Fibroblast of pulmonary artery (primary cell): ENCODE measurements around the gene SLC24A4.
A peak's percentile ranks its signal among the peaks of the same experiment; 100 is the strongest.
"Not testable (repeated sequence)": the region's sequence is repeated elsewhere in the genome, so short reads cannot be mapped to it uniquely, and the experiment has no call there.

Source experiments
- DNase-seq: peaks from one replicate; pipeline ENCODE4 v3.0.0-alpha.2; 2010; ENCODE audit warnings: low read depth
- H3K4me3 ChIP-seq: replicated peaks from 2 replicates; pipeline ENCODE4 v1.5.1; 2011; ENCODE audit warnings: low read depth, mild to moderate bottlenecking, control low read depth, low read length, moderate library complexity
- TF ChIP-seq, protein P1 (sequence below): IDR thresholded peaks from 2 replicates; pipeline ENCODE4 v1.5.1; 2011; ENCODE audit warnings: mild to moderate bottlenecking, control low read depth, low read length, inconsistent platforms; ENCODE audit errors: missing control alignments

SLC24A4 gene

DNA sequence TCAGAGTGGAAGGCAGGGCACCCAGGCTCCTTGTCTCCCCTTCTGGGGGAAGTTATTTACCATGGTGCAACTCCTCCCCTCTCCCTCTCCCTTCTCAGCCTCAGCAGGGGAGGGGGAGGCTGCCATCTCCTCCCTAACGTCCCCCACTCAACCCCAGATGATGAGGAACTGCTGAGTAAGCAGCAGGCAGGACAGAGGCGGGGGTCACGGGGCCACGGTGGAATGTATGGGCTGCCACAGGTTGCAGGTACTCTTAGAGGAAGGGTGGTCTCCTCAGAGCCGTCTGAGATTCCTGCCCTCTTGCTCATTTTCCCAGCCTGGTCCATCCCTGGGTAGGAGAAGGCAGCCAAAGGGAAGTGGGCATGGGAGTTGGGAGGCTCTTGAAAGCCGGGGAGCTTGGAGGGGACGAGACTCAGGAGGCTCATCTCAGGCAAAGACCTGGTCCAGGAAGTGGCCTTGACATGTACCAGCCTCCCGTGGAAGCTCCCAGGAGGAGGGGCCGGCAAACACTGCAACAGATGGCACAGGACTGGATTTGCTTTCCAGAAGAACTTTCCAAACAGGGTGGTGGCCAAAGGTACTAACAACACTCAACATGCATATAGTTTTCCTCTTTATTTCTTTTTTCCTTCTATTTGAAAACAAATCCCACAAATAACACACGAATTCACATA is 209.7 kb downstream of the SLC24A4 start:
- no peak for DNase-seq
- TF ChIP-seq, protein P1, sequence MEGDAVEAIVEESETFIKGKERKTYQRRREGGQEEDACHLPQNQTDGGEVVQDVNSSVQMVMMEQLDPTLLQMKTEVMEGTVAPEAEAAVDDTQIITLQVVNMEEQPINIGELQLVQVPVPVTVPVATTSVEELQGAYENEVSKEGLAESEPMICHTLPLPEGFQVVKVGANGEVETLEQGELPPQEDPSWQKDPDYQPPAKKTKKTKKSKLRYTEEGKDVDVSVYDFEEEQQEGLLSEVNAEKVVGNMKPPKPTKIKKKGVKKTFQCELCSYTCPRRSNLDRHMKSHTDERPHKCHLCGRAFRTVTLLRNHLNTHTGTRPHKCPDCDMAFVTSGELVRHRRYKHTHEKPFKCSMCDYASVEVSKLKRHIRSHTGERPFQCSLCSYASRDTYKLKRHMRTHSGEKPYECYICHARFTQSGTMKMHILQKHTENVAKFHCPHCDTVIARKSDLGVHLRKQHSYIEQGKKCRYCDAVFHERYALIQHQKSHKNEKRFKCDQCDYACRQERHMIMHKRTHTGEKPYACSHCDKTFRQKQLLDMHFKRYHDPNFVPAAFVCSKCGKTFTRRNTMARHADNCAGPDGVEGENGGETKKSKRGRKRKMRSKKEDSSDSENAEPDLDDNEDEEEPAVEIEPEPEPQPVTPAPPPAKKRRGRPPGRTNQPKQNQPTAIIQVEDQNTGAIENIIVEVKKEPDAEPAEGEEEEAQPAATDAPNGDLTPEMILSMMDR: no peak
- H3K4me3 ChIP-seq: no peak overlapping the region

DNA sequence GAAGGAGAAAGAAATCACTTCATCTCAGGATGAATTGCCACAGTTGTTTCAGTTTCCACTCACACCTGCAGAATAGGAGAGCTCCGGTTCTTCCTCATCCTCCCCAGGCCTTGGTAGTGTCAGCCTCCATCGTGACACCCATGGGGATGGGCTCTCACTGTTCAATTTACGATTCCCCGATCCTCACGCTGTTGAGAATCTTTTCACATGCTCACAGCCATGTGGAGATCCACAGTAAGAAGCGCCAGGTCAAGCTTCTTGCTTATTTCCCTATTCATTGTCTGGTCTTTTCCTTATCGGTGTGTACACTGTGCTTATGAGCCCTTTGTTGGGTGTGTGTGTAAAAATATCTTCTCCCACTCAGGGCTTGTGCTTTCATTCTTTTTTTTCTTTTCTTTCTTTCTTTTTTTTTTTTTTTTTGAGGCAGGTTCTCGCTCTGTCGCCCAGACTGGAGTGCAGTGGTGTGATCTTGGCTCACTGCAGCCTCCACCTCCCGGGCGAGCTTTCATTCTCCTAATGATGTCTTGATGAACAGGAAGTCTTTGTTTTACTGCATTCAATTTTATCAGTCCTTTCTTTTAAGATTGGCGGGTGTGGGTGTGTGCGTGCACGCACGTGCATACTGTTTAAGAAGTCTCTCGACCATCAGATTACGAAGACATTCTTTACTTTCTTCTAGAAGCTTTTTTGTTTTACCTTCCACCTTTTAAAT is 212.1 kb downstream of the SLC24A4 start:
- no peak for DNase-seq
- no peak overlapping the region for H3K4me3 ChIP-seq
- TF ChIP-seq, protein P1: no peak

DNA sequence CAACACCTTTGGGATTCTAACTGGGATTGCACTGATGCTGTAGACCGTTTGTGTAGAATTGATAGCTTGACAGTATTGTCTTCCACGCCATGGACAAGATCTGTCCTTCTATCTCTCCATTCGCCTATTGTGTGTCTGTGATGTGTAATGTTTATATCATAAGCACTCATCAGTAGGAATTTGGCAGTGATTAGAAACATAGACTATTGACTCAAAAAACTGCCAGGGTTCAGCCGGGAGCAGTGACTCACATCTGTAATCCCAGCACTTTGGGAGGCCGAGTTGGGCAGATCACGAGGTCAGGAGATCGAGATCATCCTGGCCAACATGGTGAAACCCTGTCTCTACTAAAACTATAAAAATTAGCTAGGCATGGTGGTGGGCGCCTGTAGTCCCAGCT is 213.3 kb downstream of the SLC24A4 start:
- peak; percentile 60 for DNase-seq
- not testable (repeated sequence) for H3K4me3 ChIP-seq

DNA sequence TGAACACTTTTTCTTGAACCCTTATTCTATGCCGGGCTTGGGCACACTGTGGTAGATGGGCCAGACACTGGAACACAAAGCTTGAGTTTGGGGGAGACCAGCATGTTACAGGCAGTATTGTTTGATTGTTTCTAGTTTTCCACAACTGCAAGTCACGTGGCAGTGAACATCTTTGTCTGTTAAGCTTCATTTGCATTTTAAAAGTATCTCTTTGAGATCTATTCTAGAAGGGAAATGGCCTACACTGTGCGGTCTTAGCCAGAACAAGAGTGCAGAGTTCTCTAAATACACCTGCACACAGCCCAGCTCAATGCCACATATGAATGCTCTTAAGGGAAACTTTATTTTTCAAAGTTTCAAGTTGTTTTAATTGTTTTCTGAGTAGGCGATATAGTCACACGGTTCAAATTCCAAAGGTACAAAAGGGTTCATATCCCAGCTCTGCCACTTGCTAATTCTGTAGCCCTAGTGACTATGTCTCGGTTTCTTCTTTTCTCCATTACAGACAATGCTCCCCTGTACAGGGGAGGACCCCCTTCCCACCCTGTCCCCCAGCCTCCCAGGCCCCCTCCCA is 215.5 kb downstream of the SLC24A4 start:
- no peak overlapping the region for H3K4me3 ChIP-seq
- no peak for DNase-seq
- TF ChIP-seq, protein P1: no peak

DNA sequence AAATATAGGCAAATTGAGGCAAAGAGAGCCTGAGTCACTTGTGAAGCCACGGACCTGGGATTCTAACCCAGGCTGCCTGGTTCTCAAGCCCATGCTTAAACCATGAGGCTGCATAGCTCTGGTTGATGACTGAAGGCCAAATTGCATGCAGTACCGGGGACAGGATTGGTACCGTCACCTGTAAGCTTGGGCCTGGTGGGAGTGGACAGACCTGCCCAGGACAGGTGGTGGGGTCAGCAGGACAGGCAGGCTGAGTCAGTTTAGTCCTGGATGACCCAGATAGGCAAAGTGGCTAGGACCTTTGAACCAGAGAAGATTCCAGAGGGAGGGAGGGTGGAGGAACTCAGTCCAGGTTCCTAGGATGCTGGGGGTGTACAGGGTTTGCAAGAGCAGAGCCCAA is 216.5 kb downstream of the SLC24A4 start:
- no peak overlapping the region for H3K4me3 ChIP-seq
- TF ChIP-seq, protein P1: no peak
- DNase-seq: no peak

DNA sequence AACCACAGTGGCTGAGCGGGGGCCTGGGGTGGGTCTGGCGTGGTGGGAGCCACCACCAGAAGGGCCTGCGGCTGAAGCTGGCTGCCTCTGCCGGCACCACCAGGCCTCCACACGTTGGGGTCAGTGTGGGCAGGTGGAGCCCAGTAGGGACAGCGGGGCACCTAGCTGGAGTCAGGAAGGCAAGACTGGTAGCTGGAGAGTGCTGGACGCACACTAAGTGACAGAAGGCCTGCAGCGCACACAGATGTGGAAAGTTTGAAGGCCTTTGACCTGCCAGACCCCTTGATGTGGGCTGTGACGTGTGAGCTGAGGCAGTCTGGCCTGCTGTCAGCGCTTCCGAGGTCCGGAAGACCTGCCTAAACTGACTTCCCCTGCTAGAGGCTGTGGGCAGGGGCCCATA is 216.9 kb downstream of the SLC24A4 start:
- TF ChIP-seq, protein P1: no peak
- peak; percentile 69 for DNase-seq
- no peak overlapping the region for H3K4me3 ChIP-seq

DNA sequence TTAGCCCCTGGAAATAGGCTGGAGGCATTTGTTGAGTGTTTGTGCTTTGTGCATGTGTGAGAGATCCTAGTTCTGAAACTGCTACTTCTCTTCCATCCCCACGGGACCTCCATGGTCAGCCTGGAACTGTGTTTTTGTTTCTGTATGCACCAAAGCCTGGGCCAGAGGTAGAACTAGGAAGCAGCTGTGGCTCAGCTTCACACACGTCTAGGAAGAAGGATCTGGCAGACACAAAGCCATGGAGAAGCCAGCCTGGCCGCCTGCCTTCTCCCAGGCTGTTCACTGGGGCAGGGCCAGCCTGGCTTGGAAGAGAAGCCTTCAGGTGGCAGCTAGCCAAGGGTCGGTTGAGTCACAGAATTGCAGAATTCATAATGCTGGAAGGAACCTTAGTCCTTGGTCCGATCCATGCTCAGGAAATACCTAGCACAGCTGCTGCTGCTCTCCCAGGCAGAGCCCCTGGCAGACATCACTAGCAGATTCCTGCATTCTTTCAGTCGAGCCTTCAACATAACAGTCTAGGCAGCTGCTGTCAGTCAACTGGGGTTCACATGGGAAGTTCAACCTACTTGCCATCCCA is 217.6 kb downstream of the SLC24A4 start:
- peak overlapping the region; percentile 5 for H3K4me3 ChIP-seq
- TF ChIP-seq, protein P1: no peak
- DNase-seq: peak; percentile 100
